Hematopoietic multipotent progenitor cell treated with erythropoietin and hydrocortisone succinate and interleukin-3 and kit ligand, for 17 days (in vitro differentiated cells): ENCODE results near the gene CLDN7.

ENCODE experiments used
- DNase-seq: peaks from one replicate; pipeline ENCODE4 v3.0.0-alpha.2; 2015; ENCODE audit warnings: low spot score

Gene CLDN7

GRCh38 chr17:7285679-7286078 is 23.4 kb upstream of the CLDN7 start:
- DNase-seq, result no peak

- no peak for DNase-seq
These were observed 22.6 kb upstream of the CLDN7 start for GRCh38 chr17:7284911-7285310.

GRCh38 chr17:7283471-7284216 is 21.4 kb upstream of the CLDN7 start:
- DNase-seq, result no peak

- peak; percentile 90 for DNase-seq
These were observed 20.6 kb upstream of the CLDN7 start for GRCh38 chr17:7282752-7283321.

GRCh38 chr17:7281953-7282751 is 19.9 kb upstream of the CLDN7 start:
- DNase-seq, result peak; percentile 60

- DNase-seq, result peak; percentile 99
These were observed 19.0 kb upstream of the CLDN7 start, which contains the start of gene SLC2A4 for GRCh38 chr17:7281074-7281952. Gene SLC2A4 (plus strand): TSS chr17:7281718. CDS start chr17:7281935, 217 bp downstream.

- DNase-seq, result peak; percentile 89
These were observed 18.3 kb upstream of the CLDN7 start for GRCh38 chr17:7280519-7281073.

GRCh38 chr17:7279448-7279847 is 17.2 kb upstream of the CLDN7 start:
- DNase-seq, result no peak

GRCh38 chr17:7266784-7267183 is 4.5 kb upstream of the CLDN7 start:
- DNase-seq, result no peak

GRCh38 chr17:7263801-7264078 is 1.5 kb upstream of the CLDN7 start:
- DNase-seq, result no peak

- no peak for DNase-seq
These were observed 890 bp upstream of the CLDN7 start for GRCh38 chr17:7262935-7263800.

- no peak for DNase-seq
These were observed 693 bp downstream of the CLDN7 start for GRCh38 chr17:7261379-7262191.

GRCh38 chr17:7260651-7261378 is 1.5 kb downstream of the CLDN7 start:
- DNase-seq, result peak; percentile 25

GRCh38 chr17:7260151-7260550 is 2.1 kb downstream of the CLDN7 start:
- no peak for DNase-seq

- no peak for DNase-seq
These were observed 2.8 kb downstream of the CLDN7 start for GRCh38 chr17:7259555-7259889.

- DNase-seq, result no peak
These were observed 3.3 kb downstream of the CLDN7 start for GRCh38 chr17:7258731-7259554.

- no peak for DNase-seq
These were observed 5.4 kb downstream of the CLDN7 start for GRCh38 chr17:7256766-7257456.

- no peak for DNase-seq
These were observed 7.8 kb downstream of the CLDN7 start for GRCh38 chr17:7254511-7254910.
